Gastroesophageal sphincter (tissue), 3 donors: Measurements from ENCODE around the gene ANLN.

ENCODE experiments used
- POLR2AphosphoS5 ChIP-seq: sonication (generic); formaldehyde crosslinking; IDR thresholded peaks from one replicate; pipeline ENCODE4 v1.6.1; 2017; ENCODE audit warnings: antibody characterized with exemption
- TF ChIP-seq, protein P1 (sequence below), 4 experiments: fragments of 200-600 bp in 2 of 4; fragments of 450-650 bp in 2 of 4; sonication (generic) in 1 of 4; IDR thresholded peaks; one replicate each; pipeline ENCODE4 v1.5.1; 2017 to 2019; ENCODE audit warnings: antibody characterized with exemption in 4 of 4, mild to moderate bottlenecking in 2 of 4, moderate library complexity in 2 of 4

GRCh38 chr7:36349626-36350025 lies 40.0 kb upstream of the ANLN start:
- TF ChIP-seq, protein P1, sequence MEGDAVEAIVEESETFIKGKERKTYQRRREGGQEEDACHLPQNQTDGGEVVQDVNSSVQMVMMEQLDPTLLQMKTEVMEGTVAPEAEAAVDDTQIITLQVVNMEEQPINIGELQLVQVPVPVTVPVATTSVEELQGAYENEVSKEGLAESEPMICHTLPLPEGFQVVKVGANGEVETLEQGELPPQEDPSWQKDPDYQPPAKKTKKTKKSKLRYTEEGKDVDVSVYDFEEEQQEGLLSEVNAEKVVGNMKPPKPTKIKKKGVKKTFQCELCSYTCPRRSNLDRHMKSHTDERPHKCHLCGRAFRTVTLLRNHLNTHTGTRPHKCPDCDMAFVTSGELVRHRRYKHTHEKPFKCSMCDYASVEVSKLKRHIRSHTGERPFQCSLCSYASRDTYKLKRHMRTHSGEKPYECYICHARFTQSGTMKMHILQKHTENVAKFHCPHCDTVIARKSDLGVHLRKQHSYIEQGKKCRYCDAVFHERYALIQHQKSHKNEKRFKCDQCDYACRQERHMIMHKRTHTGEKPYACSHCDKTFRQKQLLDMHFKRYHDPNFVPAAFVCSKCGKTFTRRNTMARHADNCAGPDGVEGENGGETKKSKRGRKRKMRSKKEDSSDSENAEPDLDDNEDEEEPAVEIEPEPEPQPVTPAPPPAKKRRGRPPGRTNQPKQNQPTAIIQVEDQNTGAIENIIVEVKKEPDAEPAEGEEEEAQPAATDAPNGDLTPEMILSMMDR (IDR thresholded peaks at IDR 0.05): no peak
- TF ChIP-seq POLR2AphosphoS5: no peak
